ENCODE results near the gene SMURF2. TPM values are rescaled to one million over a fixed set of nuclear protein-coding genes. Genes with fewer than 3 reads are reported as not detected.
"Not testable (repeated sequence)": the region's sequence is repeated elsewhere in the genome, so short reads cannot be mapped to it uniquely, and the experiment has no call there.

SMURF2 gene
- total RNA-seq, 1 donor: 90.5 TPM

GRCh38 chr17:64682261-64683181 is 20.4 kb upstream of the SMURF2 start:
- peak overlapping the region; percentile 94 for H3K27ac ChIP-seq (ENCODE audit: low read depth, low read length)
- no peaks in the 10 kb centered on the region for H3K27me3 ChIP-seq (ENCODE audit: insufficient read depth, low read length)
- H4K20me1 ChIP-seq (ENCODE audit: insufficient read depth, low read length): no peaks in the 10 kb centered on the region
- peak overlapping the region; percentile 26 for H2AFZ ChIP-seq (ENCODE audit: low read length)
- H3K9me3 ChIP-seq (ENCODE audit: low read depth, low read length): no peaks in the 10 kb centered on the region
- H3K79me2 ChIP-seq (ENCODE audit: insufficient read depth, low read length): peaks cover 4% of the 10 kb centered on the region
- peaks cover 54% of the 10 kb centered on the region for H3K4me1 ChIP-seq (ENCODE audit: insufficient read depth, low read length)
- no peaks in the 10 kb centered on the region for H3K36me3 ChIP-seq (ENCODE audit: insufficient read depth, low read length)
- TF ChIP-seq CTCF (IDR thresholded peaks at IDR 0.05; ENCODE audit: extremely low read depth, low read depth, low read length): peak; percentile 20
- H3K4me3 ChIP-seq (ENCODE audit: insufficient read depth, low read length): peak overlapping the region; percentile 13
- H3K4me2 ChIP-seq (ENCODE audit: insufficient read depth, low read length): peak overlapping the region; percentile 46
- peak; percentile 80 for DNase-seq (ENCODE audit: insufficient read length, low spot score, missing footprints)

- H4K20me1 ChIP-seq (ENCODE audit: insufficient read depth, low read length): no peaks in the 10 kb centered on the region
- no peak overlapping the region for H2AFZ ChIP-seq (ENCODE audit: low read length)
- peaks cover 51% of the 10 kb centered on the region for H3K4me1 ChIP-seq (ENCODE audit: insufficient read depth, low read length)
- peaks cover 4% of the 10 kb centered on the region for H3K79me2 ChIP-seq (ENCODE audit: insufficient read depth, low read length)
- no peaks in the 10 kb centered on the region for H3K27me3 ChIP-seq (ENCODE audit: insufficient read depth, low read length)
- peak overlapping the region; percentile 31 for H3K4me3 ChIP-seq (ENCODE audit: insufficient read depth, low read length)
- DNase-seq (ENCODE audit: insufficient read length, low spot score, missing footprints): peak; percentile 92
- H3K4me2 ChIP-seq (ENCODE audit: insufficient read depth, low read length): peak overlapping the region; percentile 71
- no peaks in the 10 kb centered on the region for H3K9me3 ChIP-seq (ENCODE audit: low read depth, low read length)
- no peaks in the 10 kb centered on the region for H3K36me3 ChIP-seq (ENCODE audit: insufficient read depth, low read length)
- peak overlapping the region; percentile 95 for H3K27ac ChIP-seq (ENCODE audit: low read depth, low read length)
- TF ChIP-seq CTCF (IDR thresholded peaks at IDR 0.05; ENCODE audit: extremely low read depth, low read depth, low read length): no peak
Observed at GRCh38 chr17:64679710-64680216, 17.7 kb upstream of the SMURF2 start.

- no peak for DNase-seq (ENCODE audit: insufficient read length, low spot score, missing footprints)
- H2AFZ ChIP-seq (ENCODE audit: low read length): no peak overlapping the region
- no peak overlapping the region for H3K4me3 ChIP-seq (ENCODE audit: insufficient read depth, low read length)
- peaks cover 2% of the 10 kb centered on the region for H3K79me2 ChIP-seq (ENCODE audit: insufficient read depth, low read length)
- H3K4me2 ChIP-seq (ENCODE audit: insufficient read depth, low read length): no peak overlapping the region
- no peaks in the 10 kb centered on the region for H3K27me3 ChIP-seq (ENCODE audit: insufficient read depth, low read length)
- no peaks in the 10 kb centered on the region for H4K20me1 ChIP-seq (ENCODE audit: insufficient read depth, low read length)
- peaks cover 31% of the 10 kb centered on the region for H3K4me1 ChIP-seq (ENCODE audit: insufficient read depth, low read length)
- no peaks in the 10 kb centered on the region for H3K36me3 ChIP-seq (ENCODE audit: insufficient read depth, low read length)
- TF ChIP-seq CTCF (IDR thresholded peaks at IDR 0.05; ENCODE audit: extremely low read depth, low read depth, low read length): no peak
- H3K9me3 ChIP-seq (ENCODE audit: low read depth, low read length): no peaks in the 10 kb centered on the region
- H3K27ac ChIP-seq (ENCODE audit: low read depth, low read length): no peak overlapping the region
Observed at GRCh38 chr17:64676763-64677162, 14.7 kb upstream of the SMURF2 start.

- not testable (repeated sequence) for H3K4me3 ChIP-seq (ENCODE audit: insufficient read depth, low read length); DNase-seq (ENCODE audit: insufficient read length, low spot score, missing footprints); H3K79me2 ChIP-seq (ENCODE audit: insufficient read depth, low read length); H3K36me3 ChIP-seq (ENCODE audit: insufficient read depth, low read length); H3K27me3 ChIP-seq (ENCODE audit: insufficient read depth, low read length); H4K20me1 ChIP-seq (ENCODE audit: insufficient read depth, low read length); H3K9me3 ChIP-seq (ENCODE audit: low read depth, low read length)
- H3K4me2 ChIP-seq (ENCODE audit: insufficient read depth, low read length): peak overlapping the region; percentile 36
- peak overlapping the region; percentile 30 for H2AFZ ChIP-seq (ENCODE audit: low read length)
- H3K27ac ChIP-seq (ENCODE audit: low read depth, low read length): peak overlapping the region; percentile 56
- H3K4me1 ChIP-seq (ENCODE audit: insufficient read depth, low read length): peaks cover 27% of the 10 kb centered on the region
Observed at GRCh38 chr17:64670843-64671590, 8.9 kb upstream of the SMURF2 start.

- not testable (repeated sequence) for H3K4me3 ChIP-seq (ENCODE audit: insufficient read depth, low read length); H3K79me2 ChIP-seq (ENCODE audit: insufficient read depth, low read length); H4K20me1 ChIP-seq (ENCODE audit: insufficient read depth, low read length); H3K27me3 ChIP-seq (ENCODE audit: insufficient read depth, low read length); H3K36me3 ChIP-seq (ENCODE audit: insufficient read depth, low read length); DNase-seq (ENCODE audit: insufficient read length, low spot score, missing footprints); H2AFZ ChIP-seq (ENCODE audit: low read length); H3K9me3 ChIP-seq (ENCODE audit: low read depth, low read length); H3K4me2 ChIP-seq (ENCODE audit: insufficient read depth, low read length)
- H3K4me1 ChIP-seq (ENCODE audit: insufficient read depth, low read length): peaks cover 38% of the 10 kb centered on the region
- H3K27ac ChIP-seq (ENCODE audit: low read depth, low read length): peak overlapping the region; percentile 48
Observed at GRCh38 chr17:64667807-64668721, 6.0 kb upstream of the SMURF2 start.
